Measurements from ENCODE around the gene ZKSCAN5.

ZKSCAN5 gene

GRCh38 chr7:99504603-99505323 lies at the start of gene ZKSCAN5:
ZKSCAN5 (plus strand) TSS chr7:99504662; CDS start chr7:99506045, 1,383 bp downstream.
- peak; percentile 94 for DNase-seq

GRCh38 chr7:99455874-99456273 lies 48.6 kb upstream of the ZKSCAN5 start:
- no peak for DNase-seq

DNA sequence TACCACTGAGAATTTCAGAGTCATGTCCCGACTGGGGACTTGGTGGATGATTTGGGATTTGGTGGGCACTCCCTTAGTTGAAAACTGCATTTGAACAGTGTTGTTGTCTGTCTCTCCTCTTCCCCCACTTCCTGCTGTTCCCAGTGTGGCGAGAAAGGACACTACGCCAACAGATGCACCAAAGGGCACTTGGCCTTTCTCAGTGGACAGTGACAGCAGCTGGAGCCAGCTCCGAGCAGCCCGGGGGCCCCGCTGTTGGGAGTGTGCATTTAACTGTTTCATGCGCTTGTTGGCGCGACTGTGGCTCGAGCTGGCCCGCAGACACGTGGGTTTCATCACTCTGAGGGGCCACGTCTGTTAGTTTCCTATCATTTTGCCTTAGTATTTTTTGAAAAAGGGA lies 48.2 kb upstream of the ZKSCAN5 start:
- DNase-seq = no peak

DNA sequence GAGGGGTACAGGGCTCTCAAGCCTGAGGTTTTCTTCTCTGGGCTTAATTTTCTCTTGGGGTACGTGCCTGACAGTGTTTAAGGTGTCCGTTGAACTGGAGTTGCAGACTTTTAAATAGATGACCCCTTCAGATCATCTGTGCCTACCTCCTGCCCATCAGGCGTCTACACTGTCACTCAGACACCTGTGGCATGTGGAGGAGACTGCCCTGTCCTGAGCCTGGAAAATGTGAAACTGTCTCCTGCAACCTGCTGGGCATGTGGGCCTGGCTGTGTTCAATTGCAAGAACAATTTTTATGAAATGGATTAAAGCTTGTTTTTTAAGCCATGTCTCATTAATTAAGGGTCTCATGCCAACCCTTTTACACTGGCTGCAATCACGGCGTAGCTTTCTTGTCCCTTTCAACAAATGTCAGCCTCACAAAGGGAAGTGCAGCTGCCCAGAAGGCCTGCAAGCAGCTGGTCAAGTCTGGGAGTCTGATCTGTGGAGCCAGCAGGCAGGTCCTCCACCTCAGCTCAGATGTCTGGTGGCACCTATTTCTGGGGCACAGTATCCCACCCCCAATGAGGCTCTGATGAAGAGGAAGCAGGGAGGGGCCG lies 47.3 kb upstream of the ZKSCAN5 start:
- DNase-seq = no peak

GRCh38 chr7:99457650-99458493 lies 46.6 kb upstream of the ZKSCAN5 start:
- DNase-seq = no peak

DNA sequence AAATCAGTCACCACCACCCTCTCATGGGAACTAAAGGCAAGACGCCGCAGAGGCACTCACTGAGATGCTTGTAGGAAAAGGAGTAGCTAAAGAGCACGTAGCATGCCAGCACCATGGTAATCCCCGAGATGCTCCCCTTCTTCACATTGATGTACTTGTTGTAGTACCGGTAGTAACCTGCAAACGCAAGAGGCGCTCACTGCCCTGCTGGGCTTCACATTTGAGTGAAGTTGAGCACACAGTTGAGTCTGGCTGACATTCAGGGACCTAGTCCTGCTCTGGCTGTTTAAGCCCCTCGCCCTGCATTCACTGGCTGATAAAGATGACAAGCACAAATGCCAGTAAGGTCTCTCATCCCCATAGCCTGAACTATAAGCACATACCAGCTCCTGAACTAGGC lies 45.4 kb upstream of the ZKSCAN5 start:
- peak; percentile 11 for DNase-seq

DNA sequence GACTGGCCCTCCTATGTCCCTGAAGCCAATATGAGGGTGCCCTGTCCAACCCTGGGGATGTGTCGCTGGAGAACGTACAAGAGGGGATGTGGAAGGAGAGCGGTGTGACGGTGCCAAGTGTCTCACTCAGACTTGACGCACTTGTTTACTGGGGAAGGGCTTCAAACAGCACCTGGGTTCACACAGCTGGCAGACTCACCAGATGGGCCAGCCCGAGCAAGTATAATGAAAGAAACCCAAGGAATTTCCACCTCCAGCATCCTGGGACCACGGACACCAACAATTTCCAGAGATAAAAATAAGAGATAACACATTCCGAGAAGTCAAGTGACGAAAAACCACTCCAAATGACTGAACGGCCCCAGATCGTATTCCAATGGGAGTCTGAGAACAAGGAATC lies 43.8 kb upstream of the ZKSCAN5 start:
- DNase-seq = no peak

GRCh38 chr7:99461221-99461620 lies 43.2 kb upstream of the ZKSCAN5 start:
- no peak for DNase-seq

- DNase-seq = no peak
Measured at GRCh38 chr7:99465421-99465768, 39.1 kb upstream of the ZKSCAN5 start.

- DNase-seq = no peak
Measured at GRCh38 chr7:99468336-99468918, 36.0 kb upstream of the ZKSCAN5 start.

DNA sequence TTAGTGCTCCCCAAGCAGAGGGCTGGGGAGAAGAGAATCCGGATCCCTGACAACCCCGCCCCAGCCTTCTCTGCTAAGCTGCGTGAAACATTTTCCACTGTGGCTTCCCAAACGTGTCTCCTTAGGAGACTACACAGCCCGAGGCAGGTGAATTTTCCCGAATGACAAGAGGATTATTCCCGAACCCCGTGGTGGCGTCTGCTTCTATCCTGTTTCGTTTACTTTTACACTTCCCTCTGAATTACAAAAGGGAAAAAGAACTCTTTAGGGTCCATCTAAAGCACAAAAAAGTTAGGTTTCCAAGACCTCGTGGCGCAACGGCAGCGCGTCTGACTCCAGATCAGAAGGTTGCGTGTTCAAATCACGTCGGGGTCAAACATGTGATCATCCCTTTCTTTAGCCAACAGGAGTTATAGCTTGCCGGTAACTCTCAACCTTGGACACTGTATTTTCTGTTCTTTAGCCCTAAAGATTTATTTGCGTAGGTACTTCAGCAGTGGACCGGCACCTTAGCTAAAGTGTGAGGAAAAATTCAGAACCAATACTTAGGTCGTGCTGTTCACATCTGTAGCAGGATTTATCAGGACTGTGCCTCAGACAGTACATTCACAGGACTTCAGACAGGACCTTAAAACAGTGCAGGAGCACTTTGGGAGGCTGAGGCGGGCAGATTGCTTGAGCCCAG lies 34.9 kb upstream of the ZKSCAN5 start:
- DNase-seq = no peak

- DNase-seq = peak; percentile 97
Measured at GRCh38 chr7:99472561-99473314, 31.7 kb upstream of the ZKSCAN5 start, which contains the start of gene ZNF789. ZNF789 (plus strand) TSS chr7:99472890; CDS start chr7:99476457, 3,567 bp downstream.

GRCh38 chr7:99473315-99473596 lies 31.2 kb upstream of the ZKSCAN5 start:
- peak; percentile 26 for DNase-seq

- DNase-seq = no peak
Measured at GRCh38 chr7:99476107-99476506, 28.4 kb upstream of the ZKSCAN5 start.

DNA sequence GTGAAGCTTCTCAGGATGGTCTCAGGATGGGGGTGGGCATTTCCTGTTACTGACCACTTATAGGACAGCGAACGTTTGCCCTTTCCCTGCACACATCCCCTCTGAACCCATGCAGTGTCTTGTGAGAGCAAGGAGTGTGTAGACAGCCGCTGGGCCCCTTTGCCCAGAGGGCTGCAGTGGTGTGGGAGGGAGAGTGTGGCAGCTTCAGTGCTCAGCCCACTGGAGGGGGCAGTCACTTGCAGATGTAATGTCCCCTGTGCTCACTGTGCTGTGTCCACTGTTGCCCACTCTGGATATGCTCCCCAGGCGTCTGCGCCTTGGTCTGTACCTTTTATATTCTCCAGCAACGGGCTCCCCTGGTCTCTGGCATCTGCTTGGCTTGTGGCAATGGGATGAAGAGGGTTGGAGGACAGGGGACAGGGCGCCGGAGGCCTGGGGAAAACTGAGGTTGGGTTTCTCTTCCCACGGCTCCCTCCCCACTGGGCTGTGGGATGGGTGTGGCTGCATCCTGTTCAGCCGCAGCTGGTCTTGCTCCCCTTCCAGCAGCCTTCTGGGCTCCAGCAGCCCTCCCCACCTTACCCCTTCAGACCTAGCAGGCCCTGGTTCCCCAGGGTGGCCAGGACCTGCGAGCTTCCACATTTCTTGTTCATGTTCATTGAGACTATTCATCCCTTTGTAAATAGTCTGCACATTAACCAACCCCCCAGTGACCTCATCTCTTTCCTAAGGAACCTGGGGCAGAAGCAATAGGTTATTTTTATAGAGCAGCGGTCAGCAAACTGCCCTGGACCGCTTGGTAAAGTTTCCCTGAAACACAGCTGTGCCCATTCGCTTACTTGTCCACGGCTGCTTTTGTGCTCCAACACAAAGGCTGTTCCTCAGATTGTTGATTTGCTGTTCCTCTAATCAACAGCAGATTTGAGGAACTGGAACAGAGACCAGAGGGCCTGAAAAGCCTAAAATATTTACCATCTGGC lies 25.7 kb upstream of the ZKSCAN5 start:
- no peak for DNase-seq

GRCh38 chr7:99485094-99485493 lies 19.4 kb upstream of the ZKSCAN5 start:
- no peak for DNase-seq

DNA sequence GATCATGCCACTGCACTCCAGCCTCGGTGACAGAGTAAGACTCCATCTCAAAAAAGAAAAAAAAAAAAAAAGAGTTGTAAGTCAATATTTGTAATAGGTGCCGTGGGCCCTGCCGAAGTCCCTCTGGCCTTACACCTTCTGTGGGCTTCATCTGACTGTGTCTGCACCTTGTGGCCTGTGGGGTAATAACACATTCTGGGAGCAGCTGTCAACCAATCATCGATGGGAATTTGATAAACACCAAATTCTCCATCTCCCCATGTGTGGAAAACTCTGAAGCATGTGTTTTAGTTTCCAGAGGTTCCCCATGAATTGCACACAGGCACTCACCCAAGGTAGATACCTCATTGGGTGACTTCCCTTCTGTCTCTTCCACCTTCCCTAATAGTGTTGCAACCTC lies 15.2 kb upstream of the ZKSCAN5 start:
- DNase-seq = no peak

DNA sequence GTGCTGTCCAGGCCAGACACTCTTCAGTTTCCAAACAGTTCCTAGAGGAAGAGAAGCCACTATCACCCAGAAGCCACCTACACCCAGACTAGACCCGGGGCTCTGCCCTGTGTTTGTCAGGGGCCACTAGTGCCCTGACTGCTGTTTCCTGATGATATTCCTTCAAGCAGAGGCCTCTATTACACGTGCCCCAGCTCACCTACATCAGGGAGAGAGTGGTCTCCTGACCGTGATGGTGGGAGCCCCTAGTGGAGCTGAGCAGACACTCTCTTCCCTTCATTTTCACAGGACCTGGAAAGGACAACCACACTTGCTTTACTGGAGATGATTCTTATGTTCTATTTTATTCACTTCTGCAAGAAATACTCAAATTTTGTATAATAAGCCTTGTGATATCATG lies 13.6 kb upstream of the ZKSCAN5 start:
- no peak for DNase-seq

GRCh38 chr7:99493823-99494222 lies 10.6 kb upstream of the ZKSCAN5 start:
- DNase-seq = no peak

- DNase-seq = no peak
Measured at GRCh38 chr7:99497766-99498545, 6.5 kb upstream of the ZKSCAN5 start.
